Measurements from ENCODE around the gene HDLBP. TPM values are rescaled to one million over a fixed set of nuclear protein-coding genes. Genes with fewer than 3 reads are reported as not detected.

The HDLBP gene
- polyA plus RNA-seq, 3 donors, result 50.4 to 73.1 (median 69.9) TPM

- Histone ChIP-seq H3K4me3 (replicated peaks in 1 of 3; ENCODE audit: low read depth in 2 of 3, low read length in 3 of 3) (no peak overlapping the region), H2AFZ (ENCODE audit: insufficient read depth, low read depth, low read length, poor library complexity, severe bottlenecking) (no peak overlapping the region), H3K27me3 (ENCODE audit: control insufficient read depth in 2 of 2, insufficient read depth in 2 of 2, low read length in 2 of 2) (no peaks in the 10 kb centered on the region), H3K4me1 (ENCODE audit: control insufficient read depth in 1 of 2, insufficient read depth in 2 of 2, low read length in 2 of 2) (peaks cover 18 to 22% of the 10 kb centered on the region in 2 donors), H3K79me2 (ENCODE audit: insufficient read depth, low read length) (peaks cover 67% of the 10 kb centered on the region), H4K20me1 (ENCODE audit: insufficient read depth, low read length) (peaks cover 79% of the 10 kb centered on the region), H3K9ac (ENCODE audit: insufficient read depth, low read length, poor library complexity, severe bottlenecking) (no peak overlapping the region), H3K27ac (ENCODE audit: low read depth in 1 of 2, low read length in 2 of 2) (peak overlapping the region in 1 of 2 donors; percentile 9), H3K9me3 (replicated peaks in 1 of 2; ENCODE audit: control insufficient read depth in 1 of 2, insufficient read depth in 1 of 2, low read length in 2 of 2) (no peaks in the 10 kb centered on the region), H3K36me3 (replicated peaks in 1 of 2; ENCODE audit: control insufficient read depth in 1 of 2, insufficient read depth in 2 of 2, low read length in 2 of 2) (peaks cover 44 to 54% of the 10 kb centered on the region in 2 donors), H3K4me2 (replicated peaks; ENCODE audit: extremely low read depth, low read length, poor library complexity, severe bottlenecking) (no peak overlapping the region)
- no peak for DNase-seq
- H3K9me3 Mint-ChIP-seq, result peaks cover 0 to 4% (median 0%) of the 10 kb centered on the region in 7 donors
- H3K4me1 Mint-ChIP-seq, result peaks cover 34% of the 10 kb centered on the region
- 98% methylated on average over 9 of the region's 14 CpGs for WGBS (ENCODE audit: insufficient coverage)
- H3K36me3 Mint-ChIP-seq, result peaks cover 36 to 56% of the 10 kb centered on the region in 2 donors
- H3K4me3 Mint-ChIP-seq, result peak overlapping the region in 1 of 2 donors; percentile 34
- H3K27ac Mint-ChIP-seq, result peak overlapping the region in 3 of 7 donors; percentile 21 to 74 (median 54)
- TF ChIP-seq CTCF (IDR thresholded peaks at IDR 0.05), result no peak
- intact Hi-C loops (cut with micrococcal nuclease), result no loop called here
- H3K27me3 Mint-ChIP-seq (ENCODE audit: low read depth in 3 of 3), result peaks cover 0 to 1% (median 0%) of the 10 kb centered on the region in 3 donors
These were observed 46.6 kb downstream of the HDLBP start for GRCh38 chr2:241268716-241269445.

- Histone ChIP-seq H3K27ac (ENCODE audit: low read depth in 1 of 2, low read length in 2 of 2) (no peak overlapping the region), H3K4me2 (replicated peaks; ENCODE audit: extremely low read depth, low read length, poor library complexity, severe bottlenecking) (no peak overlapping the region)
- peak overlapping the region in 2 of 7 donors; percentile 48 to 69 for H3K27ac Mint-ChIP-seq
These were observed 47.2 kb downstream of the HDLBP start for GRCh38 chr2:241268306-241268705.

More at GRCh38 chr2:241268306-241268705, 47.2 kb downstream of the HDLBP start:
- no peaks in the 10 kb centered on the region for H3K9me3 ChIP-seq (replicated peaks in 1 of 2; ENCODE audit: control insufficient read depth in 1 of 2, insufficient read depth in 1 of 2, low read length in 2 of 2)
- H3K4me3 ChIP-seq (replicated peaks in 1 of 3; ENCODE audit: low read depth in 2 of 3, low read length in 3 of 3), result no peak overlapping the region
- H3K27me3 Mint-ChIP-seq (ENCODE audit: low read depth in 3 of 3), result peaks cover 0 to under 1% (median 0%) of the 10 kb centered on the region in 3 donors
- no peak overlapping the region for H2AFZ ChIP-seq (ENCODE audit: insufficient read depth, low read depth, low read length, poor library complexity, severe bottlenecking)
- WGBS (ENCODE audit: insufficient coverage), result 100% methylated on average over 2 of the region's 7 CpGs
- H3K9ac ChIP-seq (ENCODE audit: insufficient read depth, low read length, poor library complexity, severe bottlenecking), result no peak overlapping the region
- H3K27me3 ChIP-seq (ENCODE audit: control insufficient read depth in 2 of 2, insufficient read depth in 2 of 2, low read length in 2 of 2), result no peaks in the 10 kb centered on the region
- H3K36me3 Mint-ChIP-seq, result peaks cover 42 to 62% of the 10 kb centered on the region in 2 donors
- H3K4me3 Mint-ChIP-seq, result no peak overlapping the region
- no peak for DNase-seq
- H3K4me1 Mint-ChIP-seq, result peaks cover 28% of the 10 kb centered on the region
- H4K20me1 ChIP-seq (ENCODE audit: insufficient read depth, low read length), result peaks cover 76% of the 10 kb centered on the region
- H3K4me1 ChIP-seq (ENCODE audit: control insufficient read depth in 1 of 2, insufficient read depth in 2 of 2, low read length in 2 of 2), result peaks cover 17 to 19% of the 10 kb centered on the region in 2 donors
- no peak for TF ChIP-seq CTCF (IDR thresholded peaks at IDR 0.05)
- intact Hi-C loops (cut with micrococcal nuclease), result no loop called here
- H3K36me3 ChIP-seq (replicated peaks in 1 of 2; ENCODE audit: control insufficient read depth in 1 of 2, insufficient read depth in 2 of 2, low read length in 2 of 2), result peaks cover 50 to 60% of the 10 kb centered on the region in 2 donors
- H3K9me3 Mint-ChIP-seq, result peaks cover 0 to 3% (median 0%) of the 10 kb centered on the region in 7 donors
- H3K79me2 ChIP-seq (ENCODE audit: insufficient read depth, low read length), result peaks cover 66% of the 10 kb centered on the region
